ENCODE data around the gene NEIL1. TPM values are rescaled to one million over a fixed set of nuclear protein-coding genes. Genes with fewer than 3 reads are reported as not detected.
A peak's percentile ranks its signal among the peaks of the same experiment; 100 is the strongest.

NEIL1 gene
- total and polyA plus RNA-seq, 3 experiments from 2014 or later = 2.0 to 2.9 (median 2.3) TPM

DNA sequence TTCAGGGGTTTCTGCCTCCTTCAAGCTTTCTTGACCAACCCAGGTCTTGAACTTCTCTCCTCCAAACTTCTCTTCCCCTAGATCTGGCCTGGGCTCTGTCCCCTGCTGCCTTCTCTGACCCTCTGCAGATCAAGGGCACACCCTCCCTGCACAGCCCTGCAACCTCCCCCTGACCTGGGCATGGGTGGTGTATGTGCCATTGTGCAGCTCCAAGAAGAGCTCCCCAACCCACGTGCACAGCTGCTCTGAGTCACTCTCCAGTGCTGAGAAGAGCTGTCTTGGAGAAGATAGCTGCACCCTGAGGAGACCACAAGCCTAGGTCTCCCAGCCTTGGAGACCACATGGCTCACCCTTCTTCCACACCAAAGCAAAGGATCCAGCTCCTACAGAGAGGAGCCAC is 13.6 kb downstream of the NEIL1 start:
- ChIA-PET POLR2A (no interaction called here), CTCF (no interaction called here)
- DNase-seq = no peak
- Mint-ChIP-seq H3K27me3 (no peaks in the 10 kb centered on the region), H3K4me3 (no peak overlapping the region), H3K4me1 (peaks cover 0 to 6% (median 0%) of the 10 kb centered on the region in 3 donors), H3K36me3 (peaks cover 0 to 75% (median 4%) of the 10 kb centered on the region in 3 donors), H3K27ac (peak overlapping the region in 6 of 8 donors; percentile 26 to 72 (median 54)), H3K9me3 (no peaks in the 10 kb centered on the region)
- no peaks in the 10 kb centered on the region for H3K9me3 ChIP-seq (ENCODE audit: low read length)
- peaks cover 18% of the 10 kb centered on the region for H3K36me3 ChIP-seq (ENCODE audit: insufficient read depth, low read length)
- H3K4me1 ChIP-seq (ENCODE audit: insufficient read depth, low read length) = no peaks in the 10 kb centered on the region
- no peaks in the 10 kb centered on the region for H3K27me3 ChIP-seq (ENCODE audit: insufficient read depth, low read length, poor library complexity, severe bottlenecking)
- H3K4me3 ChIP-seq (ENCODE audit: low read length) = no peak overlapping the region
- H3K27ac ChIP-seq (ENCODE audit: low read depth, low read length) = no peak overlapping the region

DNA sequence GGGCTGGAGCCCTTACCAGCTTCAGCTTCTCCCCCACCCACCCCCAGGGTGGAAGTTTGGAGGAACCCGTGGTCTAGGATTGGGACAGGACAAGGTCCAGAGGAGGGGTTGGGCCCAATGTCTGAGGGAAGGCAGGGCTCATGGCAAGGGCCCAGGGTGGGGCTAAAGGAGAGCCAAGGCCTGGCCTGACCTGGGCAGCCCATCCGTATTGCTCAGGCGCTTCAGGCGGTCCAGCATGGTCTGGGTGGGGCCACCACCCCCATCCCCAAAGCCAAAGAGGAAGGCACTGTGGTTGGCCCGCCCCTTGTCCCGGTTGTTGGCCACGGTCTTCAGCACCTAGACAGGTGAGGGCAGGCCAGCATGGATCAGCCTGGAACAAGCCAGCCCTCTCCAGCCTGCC is 14.0 kb downstream of the NEIL1 start:
- peaks cover 21% of the 10 kb centered on the region for H3K36me3 ChIP-seq (ENCODE audit: insufficient read depth, low read length)
- no peaks in the 10 kb centered on the region for H3K9me3 ChIP-seq (ENCODE audit: low read length)
- no peak for DNase-seq
- no peaks in the 10 kb centered on the region for H3K9me3 Mint-ChIP-seq
- peak overlapping the region in 1 of 8 donors; percentile 72 for H3K27ac Mint-ChIP-seq
- POLR2A ChIA-PET = no interaction called here
- no peaks in the 10 kb centered on the region for H3K27me3 Mint-ChIP-seq
- no peaks in the 10 kb centered on the region for H3K4me1 ChIP-seq (ENCODE audit: insufficient read depth, low read length)
- CTCF ChIA-PET = no interaction called here
- no peak overlapping the region for H3K27ac ChIP-seq (ENCODE audit: low read depth, low read length)
- no peaks in the 10 kb centered on the region for H3K27me3 ChIP-seq (ENCODE audit: insufficient read depth, low read length, poor library complexity, severe bottlenecking)
- no peak overlapping the region for H3K4me3 ChIP-seq (ENCODE audit: low read length)
- H3K4me1 Mint-ChIP-seq = peaks cover 0 to 6% (median 0%) of the 10 kb centered on the region in 3 donors
- no peak overlapping the region for H3K4me3 Mint-ChIP-seq
- peaks cover 2 to 77% (median 4%) of the 10 kb centered on the region in 3 donors for H3K36me3 Mint-ChIP-seq

DNA sequence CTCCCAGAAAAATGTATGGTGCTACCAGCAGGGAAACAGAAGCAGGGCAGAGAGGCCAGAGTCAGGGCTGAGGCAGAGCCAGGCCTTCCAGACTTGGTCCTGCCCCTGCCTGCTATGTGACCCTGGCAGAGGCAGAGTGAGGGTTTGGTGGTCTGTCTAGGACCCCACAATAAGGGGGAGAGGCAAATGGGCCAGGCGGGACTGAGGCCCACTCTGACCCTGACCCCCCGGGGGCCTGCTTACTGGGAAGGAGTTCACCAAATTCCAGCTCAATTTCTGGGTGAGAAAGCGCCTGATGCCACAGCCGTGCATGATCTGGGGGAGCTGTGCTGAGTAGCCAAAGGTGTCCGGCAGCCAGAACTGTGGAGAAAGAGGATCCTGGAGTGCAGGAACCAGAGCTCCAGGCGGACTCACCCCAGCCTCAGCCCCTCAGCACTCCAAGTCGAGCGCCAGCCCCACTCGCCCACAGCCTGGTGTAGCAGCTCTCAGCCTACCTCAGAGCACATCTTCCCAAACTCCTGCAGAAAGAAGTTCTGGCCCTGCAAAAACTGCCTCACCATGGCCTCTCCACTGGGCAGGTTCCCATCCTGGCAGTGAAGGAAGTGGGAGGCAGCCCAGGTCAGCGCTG is 14.6 kb downstream of the NEIL1 start:
- peaks cover 27% of the 10 kb centered on the region for H3K36me3 ChIP-seq (ENCODE audit: insufficient read depth, low read length)
- POLR2A ChIA-PET = no interaction called here
- peak overlapping the region in 1 of 8 donors; percentile 72 for H3K27ac Mint-ChIP-seq

DNA sequence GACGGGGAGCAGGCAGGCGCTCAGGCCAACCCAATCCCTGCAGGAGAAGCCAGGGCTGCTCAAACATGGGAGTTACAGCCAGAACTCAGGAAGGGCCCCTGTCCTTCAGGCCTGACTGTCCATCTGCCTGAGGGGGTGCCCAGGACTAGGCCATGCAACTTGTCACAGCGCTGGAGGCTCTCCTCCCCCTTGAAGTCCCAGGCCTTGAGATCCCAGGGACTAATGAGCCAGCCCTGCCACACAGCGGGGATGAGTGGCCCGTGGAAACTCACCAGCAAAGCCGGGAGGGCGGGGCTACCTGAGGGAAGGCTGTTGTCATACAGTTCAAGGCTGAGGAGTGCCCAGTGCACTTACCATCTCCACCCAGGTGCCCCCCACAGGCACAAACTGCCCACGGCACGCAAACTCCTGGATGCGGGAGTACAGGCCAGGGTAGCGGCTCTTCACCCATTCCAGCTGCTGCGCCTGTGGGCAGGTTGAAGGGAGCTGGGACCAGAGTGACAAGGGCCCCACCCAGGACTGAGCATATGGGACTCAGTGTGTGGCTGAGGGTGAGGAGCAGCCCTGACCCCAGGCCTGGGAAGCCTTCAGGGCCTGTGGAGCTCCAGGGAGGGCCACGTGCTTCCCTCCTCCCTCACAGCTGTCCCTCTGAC is 15.3 kb downstream of the NEIL1 start:
- H3K36me3 Mint-ChIP-seq = peaks cover 2 to 72% (median 4%) of the 10 kb centered on the region in 3 donors
- Histone ChIP-seq H3K27me3 (ENCODE audit: insufficient read depth, low read length, poor library complexity, severe bottlenecking) (no peaks in the 10 kb centered on the region), H3K27ac (ENCODE audit: low read depth, low read length) (no peak overlapping the region), H3K4me1 (ENCODE audit: insufficient read depth, low read length) (peaks cover under 1% of the 10 kb centered on the region), H3K9me3 (ENCODE audit: low read length) (no peaks in the 10 kb centered on the region), H3K4me3 (ENCODE audit: low read length) (no peak overlapping the region), H3K36me3 (ENCODE audit: insufficient read depth, low read length) (peaks cover 33% of the 10 kb centered on the region)
- H3K27me3 Mint-ChIP-seq = no peaks in the 10 kb centered on the region
- ChIA-PET CTCF (no interaction called here), POLR2A (no interaction called here)
- H3K27ac Mint-ChIP-seq = peak overlapping the region in 2 of 8 donors; percentile 57 to 61
- peaks cover 5 to 10% (median 5%) of the 10 kb centered on the region in 3 donors for H3K4me1 Mint-ChIP-seq
- no peaks in the 10 kb centered on the region for H3K9me3 Mint-ChIP-seq
- DNase-seq = no peak
- H3K4me3 Mint-ChIP-seq = no peak overlapping the region

More for the DNA sequence above, 14.6 kb downstream of the NEIL1 start:
- CTCF ChIA-PET = no interaction called here
- H3K27me3 ChIP-seq (ENCODE audit: insufficient read depth, low read length, poor library complexity, severe bottlenecking) = no peaks in the 10 kb centered on the region
- no peak overlapping the region for H3K27ac ChIP-seq (ENCODE audit: low read depth, low read length)
- no peak for DNase-seq
- no peaks in the 10 kb centered on the region for H3K9me3 ChIP-seq (ENCODE audit: low read length)
- H3K4me3 ChIP-seq (ENCODE audit: low read length) = no peak overlapping the region
- Mint-ChIP-seq H3K4me1 (peaks cover 0 to 6% (median 0%) of the 10 kb centered on the region in 3 donors), H3K27me3 (no peaks in the 10 kb centered on the region), H3K36me3 (peaks cover 2 to 72% (median 4%) of the 10 kb centered on the region in 3 donors), H3K9me3 (no peaks in the 10 kb centered on the region), H3K4me3 (no peak overlapping the region)
- H3K4me1 ChIP-seq (ENCODE audit: insufficient read depth, low read length) = no peaks in the 10 kb centered on the region

DNA sequence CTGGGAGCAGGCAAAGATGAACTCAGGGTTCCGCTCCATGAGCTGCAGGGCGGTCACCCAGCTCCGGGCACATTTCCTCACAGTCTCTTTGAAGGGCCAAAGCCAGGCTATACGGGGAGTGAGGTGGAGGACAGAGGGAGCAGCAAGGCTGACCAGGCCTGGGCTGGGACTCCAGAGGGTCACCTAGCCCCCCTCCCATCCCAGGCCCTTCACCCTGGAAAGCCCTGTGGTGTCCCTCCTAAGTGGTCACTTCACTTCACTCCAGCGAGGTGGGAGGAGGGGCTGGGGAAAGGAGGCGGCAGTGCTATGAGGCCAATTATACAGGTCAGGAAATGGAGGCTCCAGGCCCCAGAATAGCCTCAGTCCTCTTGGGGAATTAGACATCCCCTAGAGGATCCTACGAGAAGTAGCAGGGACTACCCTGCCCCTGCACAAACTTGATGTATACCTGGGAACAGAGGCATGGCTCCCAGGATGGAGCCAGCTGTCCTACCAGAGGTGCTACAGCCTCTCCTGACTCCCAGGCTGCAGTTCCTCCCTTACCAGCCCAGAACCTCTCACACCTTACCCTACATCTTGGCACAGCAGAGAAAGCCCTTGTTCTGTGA is 15.9 kb downstream of the NEIL1 start:
- no peaks in the 10 kb centered on the region for H3K27me3 Mint-ChIP-seq
- DNase-seq = no peak
- no peak overlapping the region for H3K4me3 Mint-ChIP-seq
- H3K9me3 Mint-ChIP-seq = no peaks in the 10 kb centered on the region
- H3K27me3 ChIP-seq (ENCODE audit: insufficient read depth, low read length, poor library complexity, severe bottlenecking) = no peaks in the 10 kb centered on the region
- H3K4me3 ChIP-seq (ENCODE audit: low read length) = no peak overlapping the region
- no peak overlapping the region for H3K27ac ChIP-seq (ENCODE audit: low read depth, low read length)
- H3K4me1 ChIP-seq (ENCODE audit: insufficient read depth, low read length) = peaks cover 7% of the 10 kb centered on the region
- peaks cover 33% of the 10 kb centered on the region for H3K36me3 ChIP-seq (ENCODE audit: insufficient read depth, low read length)
- peaks cover 11 to 13% (median 12%) of the 10 kb centered on the region in 3 donors for H3K4me1 Mint-ChIP-seq
- peaks cover 2 to 74% (median 4%) of the 10 kb centered on the region in 3 donors for H3K36me3 Mint-ChIP-seq
- ChIA-PET CTCF (no interaction called here), POLR2A (no interaction called here)
- H3K9me3 ChIP-seq (ENCODE audit: low read length) = no peaks in the 10 kb centered on the region
- peak overlapping the region in 5 of 8 donors; percentile 45 to 61 (median 54) for H3K27ac Mint-ChIP-seq

DNA sequence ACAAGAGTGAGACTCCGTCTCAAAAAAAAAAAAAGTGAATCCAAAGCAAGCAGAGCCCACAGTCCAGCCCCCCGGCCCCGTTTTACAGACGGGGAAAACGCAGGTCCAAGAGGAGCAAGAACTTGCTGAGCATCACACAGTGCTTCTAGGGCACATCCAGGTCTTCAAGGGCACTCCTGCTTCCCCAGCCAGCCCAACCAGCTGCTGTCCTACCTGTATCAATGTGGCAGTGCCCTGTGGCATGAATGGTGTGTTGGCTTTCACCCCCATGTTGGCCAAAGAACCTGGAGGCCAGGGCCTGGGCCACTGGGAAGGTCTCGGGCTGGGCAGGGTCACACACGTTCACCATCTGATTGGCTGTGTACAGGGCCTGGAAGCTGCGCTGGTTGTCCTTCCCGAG is 16.9 kb downstream of the NEIL1 start:
- Histone ChIP-seq H3K36me3 (ENCODE audit: insufficient read depth, low read length) (peaks cover 33% of the 10 kb centered on the region), H3K9me3 (ENCODE audit: low read length) (no peaks in the 10 kb centered on the region), H3K4me3 (ENCODE audit: low read length) (no peak overlapping the region), H3K27ac (ENCODE audit: low read depth, low read length) (no peak overlapping the region), H3K4me1 (ENCODE audit: insufficient read depth, low read length) (peaks cover 10% of the 10 kb centered on the region), H3K27me3 (ENCODE audit: insufficient read depth, low read length, poor library complexity, severe bottlenecking) (no peaks in the 10 kb centered on the region)
- POLR2A ChIA-PET = no interaction called here
- DNase-seq = no peak
- no peak overlapping the region for H3K4me3 Mint-ChIP-seq
- H3K4me1 Mint-ChIP-seq = peaks cover 14 to 17% (median 15%) of the 10 kb centered on the region in 3 donors
- no peaks in the 10 kb centered on the region for H3K9me3 Mint-ChIP-seq
- CTCF ChIA-PET = no interaction called here
- peak overlapping the region in 2 of 8 donors; percentile 14 to 36 for H3K27ac Mint-ChIP-seq
- no peaks in the 10 kb centered on the region for H3K27me3 Mint-ChIP-seq
- H3K36me3 Mint-ChIP-seq = peaks cover 2 to 71% (median 4%) of the 10 kb centered on the region in 3 donors

DNA sequence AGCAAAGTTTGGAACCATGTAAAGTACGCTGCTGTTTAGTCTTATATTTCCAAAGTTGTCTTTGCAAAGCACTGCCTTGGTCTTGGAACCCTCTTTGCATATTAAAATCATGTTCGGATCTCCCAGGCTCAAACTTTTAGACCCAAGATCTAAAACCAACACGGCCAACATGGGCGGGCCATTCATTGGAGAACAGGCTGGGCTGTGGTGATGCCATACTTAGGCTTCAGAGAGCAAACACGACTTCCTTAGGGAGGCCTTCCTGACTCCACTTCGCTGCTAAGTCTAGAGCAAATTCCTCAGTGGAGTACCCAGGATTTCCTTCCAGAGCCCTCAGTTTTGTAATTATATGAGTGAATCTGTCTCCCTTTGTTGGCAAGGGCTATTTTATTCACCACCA is 18.0 kb downstream of the NEIL1 start:
- H3K36me3 ChIP-seq (ENCODE audit: insufficient read depth, low read length) = peaks cover 33% of the 10 kb centered on the region

DNA sequence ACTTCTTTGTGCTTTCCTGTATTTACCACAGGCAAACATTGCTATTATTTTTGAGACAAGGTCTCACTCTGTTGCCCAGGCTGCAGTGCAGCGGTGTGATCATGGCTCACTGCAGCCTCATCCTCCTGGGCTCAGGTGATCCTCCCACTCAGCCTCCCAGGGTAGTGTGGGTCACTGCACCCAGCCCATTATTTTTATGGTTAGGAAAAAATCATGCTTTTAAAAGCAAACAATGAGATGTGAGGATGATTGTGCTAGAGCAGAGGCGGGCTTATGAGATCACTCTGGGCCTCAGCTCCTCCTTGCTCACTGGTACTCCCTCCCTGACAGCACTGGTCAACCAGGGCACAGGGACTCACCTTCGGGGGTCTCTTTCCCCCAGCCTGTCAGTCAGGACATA is 19.3 kb downstream of the NEIL1 start:
- POLR2A ChIA-PET = interaction anchor here (0.7 to 4.5 kb wide), 2 partner anchors 19 to 87 kb away, joined by 3 to 106 read pairs; partner anchors contain the start of genes NEIL1 and SIN3A
- H3K27ac ChIP-seq (ENCODE audit: low read depth, low read length) = no peak overlapping the region
- no peaks in the 10 kb centered on the region for H3K27me3 Mint-ChIP-seq

More for the DNA sequence above, 18.0 kb downstream of the NEIL1 start:
- H3K27ac Mint-ChIP-seq = peak overlapping the region in 3 of 8 donors; percentile 39 to 74 (median 65)
- Histone ChIP-seq H3K4me1 (ENCODE audit: insufficient read depth, low read length) (peaks cover 16% of the 10 kb centered on the region), H3K9me3 (ENCODE audit: low read length) (no peaks in the 10 kb centered on the region), H3K27ac (ENCODE audit: low read depth, low read length) (no peak overlapping the region), H3K4me3 (ENCODE audit: low read length) (no peak overlapping the region), H3K27me3 (ENCODE audit: insufficient read depth, low read length, poor library complexity, severe bottlenecking) (no peaks in the 10 kb centered on the region)
- H3K36me3 Mint-ChIP-seq = peaks cover 2 to 64% (median 4%) of the 10 kb centered on the region in 3 donors
- DNase-seq = no peak
- no peaks in the 10 kb centered on the region for H3K27me3 Mint-ChIP-seq
- ChIA-PET CTCF (interaction anchor here (4.3 kb wide), 1 partner anchor 12 kb away, joined by 35 read pairs; no protein-coding TSS in a partner anchor), POLR2A (no interaction called here)
- H3K4me1 Mint-ChIP-seq = peaks cover 25 to 27% (median 26%) of the 10 kb centered on the region in 3 donors
- H3K4me3 Mint-ChIP-seq = peak overlapping the region in 1 of 7 donors; percentile 24
- no peaks in the 10 kb centered on the region for H3K9me3 Mint-ChIP-seq

More for the DNA sequence above, 19.3 kb downstream of the NEIL1 start:
- H3K9me3 ChIP-seq (ENCODE audit: low read length) = no peaks in the 10 kb centered on the region
- H3K27ac Mint-ChIP-seq = peak overlapping the region in 3 of 8 donors; percentile 76 to 99 (median 94)
- H3K27me3 ChIP-seq (ENCODE audit: insufficient read depth, low read length, poor library complexity, severe bottlenecking) = no peaks in the 10 kb centered on the region
- H3K4me1 ChIP-seq (ENCODE audit: insufficient read depth, low read length) = peaks cover 16% of the 10 kb centered on the region
- H3K4me1 Mint-ChIP-seq = peaks cover 24 to 28% (median 25%) of the 10 kb centered on the region in 3 donors
- DNase-seq = no peak
- H3K4me3 ChIP-seq (ENCODE audit: low read length) = no peak overlapping the region
- H3K36me3 Mint-ChIP-seq = peaks cover 4 to 60% (median 4%) of the 10 kb centered on the region in 3 donors
- H3K36me3 ChIP-seq (ENCODE audit: insufficient read depth, low read length) = peaks cover 35% of the 10 kb centered on the region
- H3K4me3 Mint-ChIP-seq = peak overlapping the region in 1 of 7 donors; percentile 97
- CTCF ChIA-PET = interaction anchor here (4.3 to 4.5 kb wide), 2 partner anchors 13 to 275 kb away, joined by 35 to 39 read pairs; partner anchors contain the start of gene IMP3
- H3K9me3 Mint-ChIP-seq = no peaks in the 10 kb centered on the region

Data from CD8-positive, alpha-beta memory T cell (primary cell).